ENCODE results near the gene CDKAL1.

DNA sequence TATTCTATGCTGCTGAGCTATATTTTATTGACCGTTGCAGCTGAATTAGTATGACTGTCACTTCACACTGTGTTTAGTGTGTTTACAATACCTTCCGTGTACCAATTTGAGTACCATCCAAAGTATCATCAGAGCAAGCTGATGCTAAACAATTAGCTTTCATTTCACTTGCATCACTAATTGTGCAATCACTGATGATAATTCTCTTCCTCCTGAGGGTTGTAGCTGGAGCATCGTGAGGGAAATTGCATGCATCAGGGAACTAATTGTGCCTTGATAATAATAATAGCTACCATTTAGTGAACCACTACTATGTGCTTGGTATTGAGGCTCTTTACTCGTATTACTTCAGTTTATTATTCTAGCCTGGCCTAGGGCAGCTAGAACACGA, 674.5 kb downstream of the CDKAL1 start:
- TF ChIP-seq, protein P1, sequence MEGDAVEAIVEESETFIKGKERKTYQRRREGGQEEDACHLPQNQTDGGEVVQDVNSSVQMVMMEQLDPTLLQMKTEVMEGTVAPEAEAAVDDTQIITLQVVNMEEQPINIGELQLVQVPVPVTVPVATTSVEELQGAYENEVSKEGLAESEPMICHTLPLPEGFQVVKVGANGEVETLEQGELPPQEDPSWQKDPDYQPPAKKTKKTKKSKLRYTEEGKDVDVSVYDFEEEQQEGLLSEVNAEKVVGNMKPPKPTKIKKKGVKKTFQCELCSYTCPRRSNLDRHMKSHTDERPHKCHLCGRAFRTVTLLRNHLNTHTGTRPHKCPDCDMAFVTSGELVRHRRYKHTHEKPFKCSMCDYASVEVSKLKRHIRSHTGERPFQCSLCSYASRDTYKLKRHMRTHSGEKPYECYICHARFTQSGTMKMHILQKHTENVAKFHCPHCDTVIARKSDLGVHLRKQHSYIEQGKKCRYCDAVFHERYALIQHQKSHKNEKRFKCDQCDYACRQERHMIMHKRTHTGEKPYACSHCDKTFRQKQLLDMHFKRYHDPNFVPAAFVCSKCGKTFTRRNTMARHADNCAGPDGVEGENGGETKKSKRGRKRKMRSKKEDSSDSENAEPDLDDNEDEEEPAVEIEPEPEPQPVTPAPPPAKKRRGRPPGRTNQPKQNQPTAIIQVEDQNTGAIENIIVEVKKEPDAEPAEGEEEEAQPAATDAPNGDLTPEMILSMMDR (IDR thresholded peaks at IDR 0.05; ENCODE audit: extremely low read depth in 1 of 2, insufficient read depth in 1 of 2, low read depth in 1 of 2, low read length in 2 of 2), result no peak
- TF ChIP-seq POLR2A (IDR thresholded peaks at IDR 0.05; ENCODE audit: low read depth, low read length), result no peak
- no peak for TF ChIP-seq EZH2 (IDR thresholded peaks at IDR 0.05; ENCODE audit: borderline replicate concordance, low read depth, low read length, severe bottlenecking)
- TF ChIP-seq JUN (IDR thresholded peaks at IDR 0.05; ENCODE audit: borderline replicate concordance, insufficient read depth, insufficient read length, low read depth), result no peak
- TF ChIP-seq GATA2 (IDR thresholded peaks at IDR 0.05; ENCODE audit: insufficient read depth, insufficient read length, low read depth, low read length), result no peak
- no peak for TF ChIP-seq MYC (IDR thresholded peaks at IDR 0.05; ENCODE audit: low read depth, low read length)
- no peak for TF ChIP-seq POLR2AphosphoS5 (IDR thresholded peaks at IDR 0.05; ENCODE audit: insufficient read depth, low read depth, low read length)
- TF ChIP-seq FOS (IDR thresholded peaks at IDR 0.05; ENCODE audit: borderline replicate concordance, insufficient read depth, low read length), result no peak
